PC-9 (cell line): ENCODE measurements around the gene ERC1.

Source experiments
- EZH2 ChIP-seq: fragments of 200-600 bp; sonication (generic); IDR thresholded peaks from 2 replicates; pipeline ENCODE4 v1.8.0; 2017; ENCODE audit warnings: antibody characterized with exemption, low read depth
- TF ChIP-seq, protein P1 (sequence below): fragments of 200-600 bp; sonication (generic); conservative IDR thresholded peaks from 2 replicates; pipeline ENCODE4 v1.6.1; 2017; ENCODE audit warnings: mixed run types, antibody characterized with exemption, mild to moderate bottlenecking, moderate library complexity

GRCh38 chr12:1467710-1468109 lies 476.7 kb downstream of the ERC1 start:
- TF ChIP-seq, protein P1, sequence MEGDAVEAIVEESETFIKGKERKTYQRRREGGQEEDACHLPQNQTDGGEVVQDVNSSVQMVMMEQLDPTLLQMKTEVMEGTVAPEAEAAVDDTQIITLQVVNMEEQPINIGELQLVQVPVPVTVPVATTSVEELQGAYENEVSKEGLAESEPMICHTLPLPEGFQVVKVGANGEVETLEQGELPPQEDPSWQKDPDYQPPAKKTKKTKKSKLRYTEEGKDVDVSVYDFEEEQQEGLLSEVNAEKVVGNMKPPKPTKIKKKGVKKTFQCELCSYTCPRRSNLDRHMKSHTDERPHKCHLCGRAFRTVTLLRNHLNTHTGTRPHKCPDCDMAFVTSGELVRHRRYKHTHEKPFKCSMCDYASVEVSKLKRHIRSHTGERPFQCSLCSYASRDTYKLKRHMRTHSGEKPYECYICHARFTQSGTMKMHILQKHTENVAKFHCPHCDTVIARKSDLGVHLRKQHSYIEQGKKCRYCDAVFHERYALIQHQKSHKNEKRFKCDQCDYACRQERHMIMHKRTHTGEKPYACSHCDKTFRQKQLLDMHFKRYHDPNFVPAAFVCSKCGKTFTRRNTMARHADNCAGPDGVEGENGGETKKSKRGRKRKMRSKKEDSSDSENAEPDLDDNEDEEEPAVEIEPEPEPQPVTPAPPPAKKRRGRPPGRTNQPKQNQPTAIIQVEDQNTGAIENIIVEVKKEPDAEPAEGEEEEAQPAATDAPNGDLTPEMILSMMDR = no peak
- no peak for TF ChIP-seq EZH2
